ENCODE data around the gene SESN1.

GRCh38 chr6:109053336-109053735 is 41.3 kb downstream of the SESN1 start:
- TF ChIP-seq CTCF (IDR thresholded peaks at IDR 0.05; ENCODE audit: insufficient read depth, low read depth, low read length) (no peak), EZH2 (IDR thresholded peaks at IDR 0.05; ENCODE audit: insufficient read depth, low read length) (no peak)

All from astrocyte (in vitro differentiated cells and primary cell).